HG02759 (cell line): ENCODE measurements around the gene BLM.
A peak's percentile ranks its signal among the peaks of the same experiment; 100 is the strongest.
"Not testable (repeated sequence)": the region's sequence is repeated elsewhere in the genome, so short reads cannot be mapped to it uniquely, and the experiment has no call there.

Experiments
- ATAC-seq: cut with Tn5 transposase; IDR thresholded peaks from one replicate; pipeline ENCODE4 v1.9.1; 2021; ENCODE audit warnings: mild to moderate bottlenecking, moderate library complexity; ENCODE audit not compliant: unreplicated experiment

BLM gene

GRCh38 chr15:90818251-90819210 lies 101.4 kb downstream of the BLM start:
- peak; percentile 60 for ATAC-seq

GRCh38 chr15:90819390-90819789 lies 102.2 kb downstream of the BLM start:
- no peak for ATAC-seq

- ATAC-seq = no peak
Measured at GRCh38 chr15:90819850-90820249, 102.7 kb downstream of the BLM start.

GRCh38 chr15:90820481-90820880 lies 103.3 kb downstream of the BLM start:
- no peak for ATAC-seq

GRCh38 chr15:90822204-90822955 lies 105.2 kb downstream of the BLM start:
- ATAC-seq = no peak

- no peak for ATAC-seq
Measured at GRCh38 chr15:90823455-90823974, 106.4 kb downstream of the BLM start.

GRCh38 chr15:90825115-90825899 lies 108.2 kb downstream of the BLM start:
- ATAC-seq = not testable (repeated sequence)

GRCh38 chr15:90826206-90826885 lies 109.2 kb downstream of the BLM start:
- ATAC-seq = not testable (repeated sequence)

GRCh38 chr15:90826886-90827435 lies 109.8 kb downstream of the BLM start:
- ATAC-seq = no peak

- ATAC-seq = no peak
Measured at GRCh38 chr15:90828111-90828510, 111.0 kb downstream of the BLM start.

GRCh38 chr15:90829126-90829525 lies 112.0 kb downstream of the BLM start:
- no peak for ATAC-seq

- ATAC-seq = peak; percentile 78
Measured at GRCh38 chr15:90829942-90830440, 112.8 kb downstream of the BLM start.

- no peak for ATAC-seq
Measured at GRCh38 chr15:90834626-90835025, 117.5 kb downstream of the BLM start.

- no peak for ATAC-seq
Measured at GRCh38 chr15:90836296-90836871, 119.2 kb downstream of the BLM start.

- no peak for ATAC-seq
Measured at GRCh38 chr15:90837094-90837493, 119.9 kb downstream of the BLM start.

GRCh38 chr15:90838139-90838538 lies 121.0 kb downstream of the BLM start:
- ATAC-seq = peak; percentile 57

GRCh38 chr15:90838544-90838943 lies 121.4 kb downstream of the BLM start:
- no peak for ATAC-seq

- peak; percentile 83 for ATAC-seq
Measured at GRCh38 chr15:90839187-90840071, 122.3 kb downstream of the BLM start.
